Endothelial cell of umbilical vein (primary cell): ENCODE data around the gene GNG3. TPM values are rescaled to one million over a fixed set of nuclear protein-coding genes. Genes with fewer than 3 reads are reported as not detected.

Experiments
- BruUV-seq: library from RNA; stranded (reverse); fragments of 400-500 nt; replicated peaks from 2 replicates; lab custom pipeline; 2021; lab: Mats Ljungman, UMichigan
- CTCF ChIA-PET: fragments of 300-600, 350-600 bp; sonication (Branson Sonifier 250); formaldehyde crosslinking; loops from one replicate; lab custom pipeline; 2021; ENCODE audit warnings: antibody characterized with exemption, inconsistent platforms; lab: Charles Lee
- POLR2A ChIA-PET: fragments of 300-600, 350-600 bp; sonication (Branson Sonifier 250); formaldehyde crosslinking; loops from one replicate; lab custom pipeline; 2021; ENCODE audit warnings: antibody characterized with exemption, inconsistent platforms; lab: Charles Lee
- DNase-seq: peaks from one replicate; pipeline ENCODE4 v3.0.0-alpha.2; 2011; ENCODE audit warnings: low read depth, low spot score
- FAIRE-seq: peaks from 2 replicates; lab custom pipeline; 2011; peaks lifted over from hg19 to GRCh38; lab: Jason Lieb, UNC
- H2AFZ ChIP-seq: 2 replicates; pipeline ENCODE4 v1.6.0; 2012; ENCODE audit warnings: low read depth, low read length, control low read depth, inconsistent platforms
- H3K27ac ChIP-seq: 2 replicates; pipeline ENCODE4 v1.5.1; 2011; ENCODE audit warnings: low read depth, mild to moderate bottlenecking, control low read depth, low read length, moderate library complexity; ENCODE audit not compliant: insufficient read depth
- H3K27me3 ChIP-seq, 2 experiments: 2 replicates each; pipeline versions ENCODE4 v1.6.0 to v1.6.1; 2011; ENCODE audit warnings: low read length in 2 of 2, mixed read lengths in 1 of 2; ENCODE audit not compliant: control insufficient read depth in 2 of 2, insufficient read depth in 2 of 2
- H3K36me3 ChIP-seq, 2 experiments: 2 replicates in 1 of 2; 3 replicates in 1 of 2; pipeline ENCODE4 v1.5.1; 2011; ENCODE audit warnings: low read length in 2 of 2, mild to moderate bottlenecking in 1 of 2, moderate library complexity in 1 of 2; ENCODE audit not compliant: control insufficient read depth in 2 of 2, insufficient read depth in 2 of 2; ENCODE audit errors: extremely low read depth in 1 of 2
- H3K4me1 ChIP-seq: 3 replicates; pipeline ENCODE4 v1.5.1; 2011; ENCODE audit warnings: mild to moderate bottlenecking, low read length; ENCODE audit not compliant: control insufficient read depth, insufficient read depth; ENCODE audit errors: extremely low read depth
- H3K4me2 ChIP-seq: 2 replicates; pipeline ENCODE4 v1.6.1; 2011; ENCODE audit warnings: low read length, control low read depth, mixed read lengths; ENCODE audit not compliant: insufficient read depth
- H3K4me3 ChIP-seq, 3 experiments: fragments of 200-600 bp in 1 of 3; sonication (generic), shearing (Covaris generic) in 1 of 3; replicated peaks in 1 of 3; 2 replicates each; pipeline ENCODE4 v1.5.1; 2011 to 2016; ENCODE audit warnings: control low read depth in 3 of 3, low read length in 3 of 3, mild to moderate bottlenecking in 2 of 3, inconsistent platforms in 1 of 3, low read depth in 1 of 3, moderate library complexity in 1 of 3; ENCODE audit not compliant: insufficient read depth in 1 of 3
- H3K79me2 ChIP-seq: 2 replicates; pipeline ENCODE4 v1.6.0; 2012; ENCODE audit warnings: low read length, inconsistent platforms; ENCODE audit not compliant: control insufficient read depth, insufficient read depth
- H3K9ac ChIP-seq: replicated peaks from 2 replicates; pipeline ENCODE3; 2011; ENCODE audit warnings: low read length, control low read depth; ENCODE audit not compliant: insufficient read depth; ENCODE audit errors: extremely low read depth
- H3K9me1 ChIP-seq: replicated peaks from 3 replicates; pipeline ENCODE4 v1.6.0; 2011; ENCODE audit warnings: mild to moderate bottlenecking, low read length; ENCODE audit not compliant: control insufficient read depth, insufficient read depth; ENCODE audit errors: extremely low read depth
- H3K9me3 ChIP-seq: replicated peaks from 2 replicates; pipeline ENCODE4 v1.5.1; 2012; ENCODE audit warnings: low read length, inconsistent platforms; ENCODE audit not compliant: control insufficient read depth, insufficient read depth
- H4K20me1 ChIP-seq: replicated peaks from 2 replicates; pipeline ENCODE3; 2011; ENCODE audit warnings: mild to moderate bottlenecking, low read length; ENCODE audit not compliant: control insufficient read depth, insufficient read depth; ENCODE audit errors: extremely low read depth
- CTCF ChIP-seq, 2 donors: IDR thresholded peaks; 1 replicate in 1 of 2; 2 replicates in 1 of 2; pipeline ENCODE4 v1.5.1; 2011; ENCODE audit warnings: low read length in 2 of 2, mild to moderate bottlenecking in 2 of 2, moderate library complexity in 2 of 2, control low read depth in 1 of 2, inconsistent platforms in 1 of 2, low read depth in 1 of 2; ENCODE audit not compliant: insufficient read depth in 1 of 2; ENCODE audit errors: extremely low read depth in 1 of 2
- EZH2 ChIP-seq: IDR thresholded peaks from 2 replicates; pipeline ENCODE4 v1.6.1; 2012; ENCODE audit warnings: borderline replicate concordance, low read depth, mild to moderate bottlenecking, moderate library complexity, low read length, inconsistent platforms; ENCODE audit not compliant: severe bottlenecking
- FOS ChIP-seq: IDR thresholded peaks from 2 replicates; pipeline ENCODE4 v1.6.1; 2011; ENCODE audit warnings: mild to moderate bottlenecking, low read length, moderate library complexity, borderline replicate concordance; ENCODE audit not compliant: insufficient read depth
- GATA2 ChIP-seq: IDR thresholded peaks from 2 replicates; pipeline ENCODE4 v1.7.0; 2011; ENCODE audit warnings: low read depth, mild to moderate bottlenecking, moderate library complexity, mixed read lengths, low read length; ENCODE audit not compliant: insufficient read length, insufficient read depth
- JUN ChIP-seq: IDR thresholded peaks from 2 replicates; pipeline ENCODE4 v1.6.1; 2011; ENCODE audit warnings: borderline replicate concordance, low read depth; ENCODE audit not compliant: insufficient read length, insufficient read depth
- MYC ChIP-seq: IDR thresholded peaks from one replicate; pipeline ENCODE4 v1.6.1; 2011; ENCODE audit warnings: mild to moderate bottlenecking, low read depth, low read length
- POLR2A ChIP-seq: IDR thresholded peaks from 2 replicates; pipeline ENCODE4 v1.6.1; 2012; ENCODE audit warnings: low read depth, mild to moderate bottlenecking, control low read depth, low read length
- POLR2AphosphoS5 ChIP-seq: IDR thresholded peaks from 2 replicates; pipeline ENCODE4 v1.6.1; 2012; ENCODE audit warnings: low read depth, mild to moderate bottlenecking, control low read depth, low read length, moderate library complexity; ENCODE audit not compliant: insufficient read depth
- dilution Hi-C: fragments of 300-500 bp; cut with MboI; formaldehyde crosslinking; loops from one replicate; pipeline ENCODE4 v1.15.0; 2019; ENCODE audit warnings: low sequenced_read_pairs; ENCODE audit not compliant: extremely low pct_ligation_motif_present
- intact Hi-C: fragments of 100-400 bp; cut with micrococcal nuclease; formaldehyde crosslinking; loops from one replicate; pipeline ENCODE4 v1.10.0; 2022
- polyA plus RNA-seq, 4 experiments: library from polyadenylated mRNA; depleted of rRNA in 3 of 4; stranded (reverse) in 3 of 4; unstranded in 1 of 4; fragments of >200 nt; gene quantifications; 2 replicates each; pipeline versions ENCODE4 v1.2.1 to v1.2.3, GENCODE V29; 2011 to 2012; ENCODE audit warnings: missing spikeins in 1 of 4
- small RNA-seq: library from RNA; depleted of rRNA; stranded (forward); fragments of <200 nt; gene quantifications from one replicate; pipeline ENCODE3, GENCODE V24; 2012; ENCODE audit warnings: low replicate concordance, low read depth; ENCODE audit not compliant: insufficient read depth, insufficient read length
- total RNA-seq: library from RNA; stranded (reverse); gene quantifications from 2 replicates; pipeline ENCODE4 v1.2.3, GENCODE V29; 2021
- TF ChIP-seq, protein P1 (sequence below): IDR thresholded peaks from 2 replicates; pipeline ENCODE4 v1.6.1; 2011; ENCODE audit not compliant: insufficient read depth, insufficient read length

Gene GNG3
- total and polyA plus RNA-seq, 2 donors (not counting 3 experiments of a cell fraction or from before 2014, with no cell fraction given): not detected

- no peak for TF ChIP-seq POLR2A
- TF ChIP-seq GATA2: no peak
- TF ChIP-seq CTCF (IDR thresholded peaks at IDR 0.05; ENCODE audit: extremely low read depth in 1 of 2, insufficient read depth in 1 of 2, low read depth in 1 of 2, low read length in 2 of 2): no peak
- no peak for TF ChIP-seq FOS
- TF ChIP-seq POLR2AphosphoS5: no peak
- TF ChIP-seq, protein P1, sequence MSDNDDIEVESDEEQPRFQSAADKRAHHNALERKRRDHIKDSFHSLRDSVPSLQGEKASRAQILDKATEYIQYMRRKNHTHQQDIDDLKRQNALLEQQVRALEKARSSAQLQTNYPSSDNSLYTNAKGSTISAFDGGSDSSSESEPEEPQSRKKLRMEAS: no peak
- TF ChIP-seq EZH2: no peak
- no peak for TF ChIP-seq JUN
- no peak for TF ChIP-seq MYC
- Histone ChIP-seq H3K36me3 (no peaks in the 10 kb centered on the region), H3K4me1 (peaks cover 10% of the 10 kb centered on the region), H3K27ac (no peak overlapping the region), H3K4me2 (no peak overlapping the region), H4K20me1 (no peaks in the 10 kb centered on the region), H3K79me2 (peaks cover 11% of the 10 kb centered on the region), H3K9me1 (no peaks in the 10 kb centered on the region), H3K9me3 (no peaks in the 10 kb centered on the region), H3K9ac (no peak overlapping the region), H3K27me3 (no peaks in the 10 kb centered on the region), H3K4me3 (no peak overlapping the region), H2AFZ (no peak overlapping the region)
- no TSS peak for BruUV-seq
- no peak for FAIRE-seq
- intact Hi-C loops: no loop called here
- CTCF ChIA-PET: interaction anchor here (1.3 to 1.6 kb wide), 2 partner anchors 13 to 29 kb away, joined by 4 to 5 read pairs; partner anchors contain the start of genes TAF6L and TMEM179B
- dilution Hi-C loops: no loop called here
- POLR2A ChIA-PET: no interaction called here
- no peak for DNase-seq
These were observed 50.6 kb downstream of the GNG3 start for GRCh38 chr11:62757846-62758788.

Small RNAs within 50 kb of the gene (small RNA-seq; reads per million reads assigned to genes)
- not detected for gene SNORA57

Other genes with a start within 250 kb of the GNG3 start
- 381 and 436 TPM in 2 replicates for gene AHNAK, start 160.9 kb upstream of the GNG3 start, total RNA-seq
- 25.1 and 35.2 TPM in 2 replicates for gene AHNAK, start 160.9 kb upstream of the GNG3 start, polyA plus RNA-seq
- gene EEF1G, start 133.8 kb upstream of the GNG3 start, total RNA-seq: 1,341 and 1,345 TPM in 2 replicates
- gene EEF1G, start 133.8 kb upstream of the GNG3 start, polyA plus RNA-seq: 1,723 and 2,133 TPM in 2 replicates
- 16.9 and 17.8 TPM in 2 replicates for gene TUT1, start 116.2 kb upstream of the GNG3 start, total RNA-seq
- gene TUT1, start 116.2 kb upstream of the GNG3 start, polyA plus RNA-seq: 11.5 and 12.7 TPM in 2 replicates
- 166 and 176 TPM in 2 replicates for gene MTA2, start 105.8 kb upstream of the GNG3 start, total RNA-seq
- 30.2 and 40.4 TPM in 2 replicates for gene MTA2, start 105.8 kb upstream of the GNG3 start, polyA plus RNA-seq
- gene EML3, start 94.9 kb upstream of the GNG3 start, total RNA-seq: 101 and 110 TPM in 2 replicates
- 75.7 and 78.3 TPM in 2 replicates for gene EML3, start 94.9 kb upstream of the GNG3 start, polyA plus RNA-seq
- 8.2 and 8.8 TPM in 2 replicates for gene ROM1, start 94.4 kb upstream of the GNG3 start, total RNA-seq
- 4.8 and 5.3 TPM in 2 replicates for gene ROM1, start 94.4 kb upstream of the GNG3 start, polyA plus RNA-seq
- 31.6 and 35.0 TPM in 2 replicates for gene B3GAT3, start 85.7 kb upstream of the GNG3 start, total RNA-seq
- 37.2 and 48.0 TPM in 2 replicates for gene B3GAT3, start 85.7 kb upstream of the GNG3 start, polyA plus RNA-seq
- 357 and 389 TPM in 2 replicates for gene GANAB, start 61.1 kb upstream of the GNG3 start, total RNA-seq
- 433 and 455 TPM in 2 replicates for gene GANAB, start 61.1 kb upstream of the GNG3 start, polyA plus RNA-seq
- gene INTS5, start 54.4 kb upstream of the GNG3 start, total RNA-seq: 21.7 and 22.8 TPM in 2 replicates
- gene INTS5, start 54.4 kb upstream of the GNG3 start, polyA plus RNA-seq: 20.3 and 20.9 TPM in 2 replicates
- gene C11orf98, start 42.5 kb upstream of the GNG3 start, total RNA-seq: 58.7 and 61.0 TPM in 2 replicates
- 32.3 and 39.5 TPM in 2 replicates for gene C11orf98, start 42.5 kb upstream of the GNG3 start, polyA plus RNA-seq
- 28.4 and 38.1 TPM in 2 replicates for gene CSKMT, start 42.4 kb upstream of the GNG3 start, total RNA-seq
- 7.8 and 7.9 TPM in 2 replicates for gene CSKMT, start 42.4 kb upstream of the GNG3 start, polyA plus RNA-seq
- 8.6 and 9.0 TPM in 2 replicates for gene UQCC3, start 36.0 kb upstream of the GNG3 start, total RNA-seq
- 15.3 and 15.5 TPM in 2 replicates for gene UQCC3, start 36.0 kb upstream of the GNG3 start, polyA plus RNA-seq
- 7.5 and 10.5 TPM in 2 replicates for gene LBHD1, start 35.4 kb upstream of the GNG3 start, total RNA-seq
- gene LBHD1, start 35.4 kb upstream of the GNG3 start, polyA plus RNA-seq: 3.5 and 3.8 TPM in 2 replicates
- 112 and 113 TPM in 2 replicates for gene UBXN1, start 28.6 kb upstream of the GNG3 start, total RNA-seq
- 105 and 114 TPM in 2 replicates for gene UBXN1, start 28.6 kb upstream of the GNG3 start, polyA plus RNA-seq
- 0.20 and 0.37 TPM in 2 replicates for gene LRRN4CL, start 18.1 kb upstream of the GNG3 start, total RNA-seq
- gene LRRN4CL, start 18.1 kb upstream of the GNG3 start, polyA plus RNA-seq: 0.03 TPM in 1 of 2 replicates, not detected in the other
- 31.1 and 31.3 TPM in 2 replicates for gene BSCL2, start 252 bp upstream of the GNG3 start, total RNA-seq
- 94.8 and 126 TPM in 2 replicates for gene BSCL2, start 252 bp upstream of the GNG3 start, polyA plus RNA-seq
- 53.4 and 56.2 TPM in 2 replicates for gene HNRNPUL2, start 19.8 kb downstream of the GNG3 start, total RNA-seq
- gene HNRNPUL2, start 19.8 kb downstream of the GNG3 start, polyA plus RNA-seq: 14.1 and 18.3 TPM in 2 replicates
- 31.6 and 43.5 TPM in 2 replicates for gene TTC9C, start 20.8 kb downstream of the GNG3 start, total RNA-seq
- 20.6 and 27.4 TPM in 2 replicates for gene TTC9C, start 20.8 kb downstream of the GNG3 start, polyA plus RNA-seq
- gene ZBTB3, start 46.5 kb downstream of the GNG3 start, total RNA-seq: 6.9 and 8.1 TPM in 2 replicates
- gene ZBTB3, start 46.5 kb downstream of the GNG3 start, polyA plus RNA-seq: 3.7 and 4.1 TPM in 2 replicates
- 94.3 and 96.2 TPM in 2 replicates for gene POLR2G, start 53.9 kb downstream of the GNG3 start, total RNA-seq
- gene POLR2G, start 53.9 kb downstream of the GNG3 start, polyA plus RNA-seq: 258 and 266 TPM in 2 replicates
- gene TAF6L, start 63.7 kb downstream of the GNG3 start, total RNA-seq: 28.9 and 30.4 TPM in 2 replicates
- gene TAF6L, start 63.7 kb downstream of the GNG3 start, polyA plus RNA-seq: 28.6 and 33.3 TPM in 2 replicates
- gene TMEM179B, start 79.7 kb downstream of the GNG3 start, total RNA-seq: 27.6 and 27.8 TPM in 2 replicates
- gene TMEM179B, start 79.7 kb downstream of the GNG3 start, polyA plus RNA-seq: 102 and 123 TPM in 2 replicates
- gene TMEM223, start 84.3 kb downstream of the GNG3 start, total RNA-seq: 11.8 and 12.7 TPM in 2 replicates
- gene TMEM223, start 84.3 kb downstream of the GNG3 start, polyA plus RNA-seq: 26.7 and 31.8 TPM in 2 replicates
- 71.4 and 74.4 TPM in 2 replicates for gene NXF1, start 97.8 kb downstream of the GNG3 start, total RNA-seq
- 99.8 and 101 TPM in 2 replicates for gene NXF1, start 97.8 kb downstream of the GNG3 start, polyA plus RNA-seq
- 41.3 and 42.8 TPM in 2 replicates for gene STX5, start 124.4 kb downstream of the GNG3 start, total RNA-seq
- 46.4 and 50.7 TPM in 2 replicates for gene STX5, start 124.4 kb downstream of the GNG3 start, polyA plus RNA-seq
- not detected in 2 replicates for gene TEX54, start 125.2 kb downstream of the GNG3 start, total RNA-seq
- not detected in 2 replicates for gene TEX54, start 125.2 kb downstream of the GNG3 start, polyA plus RNA-seq
- 51.7 and 51.8 TPM in 2 replicates for gene WDR74, start 131.9 kb downstream of the GNG3 start, total RNA-seq
- 44.7 and 44.8 TPM in 2 replicates for gene WDR74, start 131.9 kb downstream of the GNG3 start, polyA plus RNA-seq
- 190 and 208 TPM in 2 replicates for gene SLC3A2, start 173.2 kb downstream of the GNG3 start, total RNA-seq
- 337 and 344 TPM in 2 replicates for gene SLC3A2, start 173.2 kb downstream of the GNG3 start, polyA plus RNA-seq
- not detected in 2 replicates for gene CHRM1, start 213.7 kb downstream of the GNG3 start, total RNA-seq
- gene CHRM1, start 213.7 kb downstream of the GNG3 start, polyA plus RNA-seq: not detected in 2 replicates